Lower leg skin (tissue), 4 donors: Measurements from ENCODE around the gene SST. TPM values are rescaled to one million over a fixed set of nuclear protein-coding genes. Genes with fewer than 3 reads are reported as not detected.

ENCODE experiments used
- DNase-seq, 2 donors: peaks; one replicate each; pipeline ENCODE4 v3.0.0-alpha.2; 2019; ENCODE audit warnings: low spot score in 2 of 2
- H3K4me3 ChIP-seq: fragments of 200-600 bp; sonication (generic); 2 replicates; pipeline ENCODE4 v1.5.1; 2017; ENCODE audit warnings: mild to moderate bottlenecking, low read depth; ENCODE audit not compliant: poor library complexity, severe bottlenecking
- POLR2A ChIP-seq, 2 donors: fragments of 450-650 bp; IDR thresholded peaks; one replicate each; pipeline ENCODE4 v1.6.1; 2016 to 2017; ENCODE audit warnings: antibody characterized with exemption in 2 of 2, mild to moderate bottlenecking in 1 of 2, moderate library complexity in 1 of 2
- WGBS, 2 donors: methylation state at CpG; one replicate each; pipeline ENCODE4 v1.1.5; 2018; 5-methylcytosine and 5-hydroxymethylcytosine counted together
- intact Hi-C: fragments of 100-400 bp; cut with DNase I; formaldehyde crosslinking; loops from one replicate; pipeline ENCODE4 v1.15.0; 2023; ENCODE audit warnings: low total_unique reads
- total RNA-seq, 4 donors: library from RNA; depleted of rRNA; stranded (reverse); fragments of >200 nt; gene quantifications; one replicate each; pipeline ENCODE4 v1.1.0, GENCODE V29; 2016
- TF ChIP-seq, protein P1 (sequence below), 3 donors: fragments of 450-650 bp; IDR thresholded peaks; one replicate each; pipeline ENCODE4 v1.5.1; 2016; ENCODE audit warnings: antibody characterized with exemption in 3 of 3, mild to moderate bottlenecking in 3 of 3, moderate library complexity in 2 of 3

Gene SST
- total RNA-seq, 4 donors from 2014 or later = not detected

- TF ChIP-seq, protein P1, sequence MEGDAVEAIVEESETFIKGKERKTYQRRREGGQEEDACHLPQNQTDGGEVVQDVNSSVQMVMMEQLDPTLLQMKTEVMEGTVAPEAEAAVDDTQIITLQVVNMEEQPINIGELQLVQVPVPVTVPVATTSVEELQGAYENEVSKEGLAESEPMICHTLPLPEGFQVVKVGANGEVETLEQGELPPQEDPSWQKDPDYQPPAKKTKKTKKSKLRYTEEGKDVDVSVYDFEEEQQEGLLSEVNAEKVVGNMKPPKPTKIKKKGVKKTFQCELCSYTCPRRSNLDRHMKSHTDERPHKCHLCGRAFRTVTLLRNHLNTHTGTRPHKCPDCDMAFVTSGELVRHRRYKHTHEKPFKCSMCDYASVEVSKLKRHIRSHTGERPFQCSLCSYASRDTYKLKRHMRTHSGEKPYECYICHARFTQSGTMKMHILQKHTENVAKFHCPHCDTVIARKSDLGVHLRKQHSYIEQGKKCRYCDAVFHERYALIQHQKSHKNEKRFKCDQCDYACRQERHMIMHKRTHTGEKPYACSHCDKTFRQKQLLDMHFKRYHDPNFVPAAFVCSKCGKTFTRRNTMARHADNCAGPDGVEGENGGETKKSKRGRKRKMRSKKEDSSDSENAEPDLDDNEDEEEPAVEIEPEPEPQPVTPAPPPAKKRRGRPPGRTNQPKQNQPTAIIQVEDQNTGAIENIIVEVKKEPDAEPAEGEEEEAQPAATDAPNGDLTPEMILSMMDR (IDR thresholded peaks at IDR 0.05) = no peak
- TF ChIP-seq POLR2A (IDR thresholded peaks at IDR 0.05) = no peak
- DNase-seq = no peak
- H3K4me3 ChIP-seq = no peak overlapping the region
- intact Hi-C loops = no loop called here
- 61 to 67% methylated on average over 3 of the region's 3 CpGs for WGBS, 2 donors
These were observed 39.8 kb downstream of the SST start for GRCh38 chr3:187630404-187630803.

- DNase-seq = no peak
- no peak overlapping the region for H3K4me3 ChIP-seq
- 62 to 77% methylated on average over 4 of the region's 4 CpGs for WGBS, 2 donors
- no peak for TF ChIP-seq POLR2A (IDR thresholded peaks at IDR 0.05)
- TF ChIP-seq, protein P1 (IDR thresholded peaks at IDR 0.05) = no peak
- intact Hi-C loops = no loop called here
These were observed 40.5 kb downstream of the SST start for GRCh38 chr3:187629711-187630110.

GRCh38 chr3:187628169-187628568 lies 42.0 kb downstream of the SST start:
- WGBS, 2 donors = 35 to 40% methylated on average over 3 of the region's 3 CpGs
- intact Hi-C loops = no loop called here

GRCh38 chr3:187626581-187626980 lies 43.6 kb downstream of the SST start:
- H3K4me3 ChIP-seq = no peak overlapping the region
- no peak for DNase-seq
- intact Hi-C loops = no loop called here
- 78% methylated on average over 2 of the region's 2 CpGs for WGBS, 2 donors
- TF ChIP-seq, protein P1 (IDR thresholded peaks at IDR 0.05) = no peak
- no peak for TF ChIP-seq POLR2A (IDR thresholded peaks at IDR 0.05)

More at GRCh38 chr3:187628169-187628568, 42.0 kb downstream of the SST start:
- no peak overlapping the region for H3K4me3 ChIP-seq
- TF ChIP-seq, protein P1 (IDR thresholded peaks at IDR 0.05) = no peak
- no peak for TF ChIP-seq POLR2A (IDR thresholded peaks at IDR 0.05)
- no peak for DNase-seq

DNA sequence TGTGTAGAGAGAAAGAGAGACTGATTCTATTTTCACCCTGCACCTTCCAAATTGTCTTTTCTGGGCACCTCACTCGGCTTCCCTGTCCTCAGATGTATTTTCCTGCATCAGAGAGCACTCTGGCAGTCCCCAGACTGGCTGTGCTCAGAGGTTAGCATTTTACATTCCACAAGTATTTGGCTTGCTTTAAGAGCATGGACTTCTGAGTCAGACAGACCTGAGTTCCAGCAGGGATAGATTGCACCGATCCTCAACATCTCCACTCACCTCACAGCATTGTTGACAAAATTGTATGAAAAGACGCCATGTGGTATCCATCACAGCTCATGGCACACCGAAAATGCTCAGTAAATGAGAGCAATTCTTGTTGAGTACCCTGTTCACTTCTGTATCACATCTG lies 45.6 kb downstream of the SST start:
- 67 to 75% methylated on average over 4 of the region's 4 CpGs for WGBS, 2 donors
- no peak for DNase-seq
- intact Hi-C loops = no loop called here
- TF ChIP-seq, protein P1 (IDR thresholded peaks at IDR 0.05) = no peak
- no peak for TF ChIP-seq POLR2A (IDR thresholded peaks at IDR 0.05)
- no peak overlapping the region for H3K4me3 ChIP-seq

DNA sequence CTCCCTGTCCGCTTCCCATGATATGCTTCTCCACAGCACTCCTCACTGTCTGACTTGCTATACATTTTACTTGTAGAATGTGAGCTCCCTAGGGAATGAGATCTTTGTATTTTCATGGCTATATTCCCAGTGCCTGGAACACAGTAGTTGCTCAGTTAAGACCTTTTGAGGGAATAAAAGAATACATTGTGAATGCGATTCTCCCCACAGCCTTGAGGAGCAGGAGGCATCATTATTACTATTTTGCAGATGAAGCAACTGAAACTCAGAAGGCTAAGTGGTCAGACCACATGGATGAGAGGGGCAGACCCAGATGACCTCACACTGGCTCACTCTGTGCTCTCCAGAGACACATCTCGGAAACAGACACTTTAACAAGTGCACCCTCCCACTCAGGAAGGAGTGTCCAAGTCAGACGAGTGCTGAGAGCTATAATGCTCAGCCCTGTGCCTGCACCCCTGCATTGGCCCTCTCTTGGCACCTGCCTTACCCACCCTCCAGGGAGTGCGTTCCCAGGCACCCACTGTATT lies 46.8 kb downstream of the SST start:
- no peak for TF ChIP-seq POLR2A (IDR thresholded peaks at IDR 0.05)
- TF ChIP-seq, protein P1 (IDR thresholded peaks at IDR 0.05) = no peak
- intact Hi-C loops = no loop called here
- 57 to 60% methylated on average over 5 of the region's 5 CpGs for WGBS, 2 donors
- DNase-seq = no peak
- no peak overlapping the region for H3K4me3 ChIP-seq
